Trophoblast cell (in vitro differentiated cells and primary cell): ENCODE results near the gene CEP55.

Source experiments
- DNase-seq, 2 donors: peaks; one replicate each; pipeline ENCODE4 v3.0.0-alpha.2; 2016
- H2AFZ ChIP-seq: 2 replicates; pipeline ENCODE4 v1.6.1; 2013; ENCODE audit warnings: low read length, moderate library complexity, mild to moderate bottlenecking; ENCODE audit not compliant: insufficient read depth, poor library complexity
- H2AK5ac ChIP-seq: 2 replicates; pipeline ENCODE4 v1.6.1; 2013; ENCODE audit warnings: mild to moderate bottlenecking, low read length
- H2BK120ac ChIP-seq: 2 replicates; pipeline ENCODE4 v1.6.1; 2013; ENCODE audit warnings: low read length, mild to moderate bottlenecking, moderate library complexity; ENCODE audit not compliant: insufficient read depth, poor library complexity
- H2BK12ac ChIP-seq: 2 replicates; pipeline ENCODE4 v1.6.1; 2013; ENCODE audit warnings: mild to moderate bottlenecking, low read length, moderate library complexity
- H2BK5ac ChIP-seq: 2 replicates; pipeline ENCODE4 v1.6.1; 2013; ENCODE audit warnings: low read length, low read depth, moderate library complexity, mild to moderate bottlenecking; ENCODE audit not compliant: poor library complexity
- H3K14ac ChIP-seq: 2 replicates; pipeline ENCODE4 v1.6.1; 2013; ENCODE audit warnings: mild to moderate bottlenecking, low read length
- H3K18ac ChIP-seq: 2 replicates; pipeline ENCODE4 v1.6.1; 2013; ENCODE audit warnings: mild to moderate bottlenecking, low read length
- H3K23ac ChIP-seq: 2 replicates; pipeline ENCODE4 v1.6.1; 2013; ENCODE audit warnings: low read length
- H3K27ac ChIP-seq: 2 replicates; pipeline ENCODE4 v1.5.1; 2013; ENCODE audit warnings: low read depth, mild to moderate bottlenecking, inconsistent platforms, low read length, moderate library complexity
- H3K27me3 ChIP-seq: 2 replicates; pipeline ENCODE4 v1.6.1; 2013; ENCODE audit warnings: inconsistent platforms, mild to moderate bottlenecking, low read length, moderate library complexity; ENCODE audit not compliant: insufficient read depth
- H3K36me3 ChIP-seq, 2 experiments: 1 replicate in 1 of 2; 2 replicates in 1 of 2; pipeline ENCODE4 v1.6.1; 2013; ENCODE audit warnings: low read length in 2 of 2, mild to moderate bottlenecking in 2 of 2, moderate library complexity in 1 of 2; ENCODE audit not compliant: insufficient read depth in 2 of 2, control insufficient read depth in 1 of 2
- H3K4ac ChIP-seq: 2 replicates; pipeline ENCODE4 v1.6.1; 2013; ENCODE audit warnings: low read depth, mild to moderate bottlenecking, low read length, moderate library complexity
- H3K4me1 ChIP-seq, 2 experiments: 1 replicate in 1 of 2; 2 replicates in 1 of 2; pipeline ENCODE4 v1.6.1; 2013; ENCODE audit warnings: low read length in 2 of 2, mild to moderate bottlenecking in 2 of 2, moderate library complexity in 1 of 2; ENCODE audit not compliant: insufficient read depth in 2 of 2, control insufficient read depth in 1 of 2
- H3K4me2 ChIP-seq: 2 replicates; pipeline ENCODE4 v1.6.1; 2013; ENCODE audit warnings: inconsistent platforms, mild to moderate bottlenecking, low read length, moderate library complexity
- H3K4me3 ChIP-seq: 2 replicates; pipeline ENCODE4 v1.5.1; 2013; ENCODE audit warnings: mild to moderate bottlenecking, low read depth, low read length, inconsistent platforms
- H3K79me1 ChIP-seq: one replicate; pipeline ENCODE4 v1.6.1; 2013; ENCODE audit warnings: low read length
- H3K79me2 ChIP-seq: 2 replicates; pipeline ENCODE4 v1.6.1; 2013; ENCODE audit warnings: low read length, mild to moderate bottlenecking; ENCODE audit not compliant: control insufficient read depth, insufficient read depth, poor library complexity
- H3K9ac ChIP-seq: 2 replicates; pipeline ENCODE4 v1.6.1; 2013; ENCODE audit warnings: mild to moderate bottlenecking, low read length
- H3K9me3 ChIP-seq: 2 replicates; pipeline ENCODE4 v1.6.1; 2013; ENCODE audit warnings: low read depth, mild to moderate bottlenecking, control low read depth, inconsistent platforms, low read length; ENCODE audit not compliant: insufficient read depth
- H4K12ac ChIP-seq: 2 replicates; pipeline ENCODE4 v1.6.1; 2013; ENCODE audit warnings: low read depth, mild to moderate bottlenecking, low read length, moderate library complexity
- H4K8ac ChIP-seq: 2 replicates; pipeline ENCODE4 v1.6.1; 2013; ENCODE audit warnings: low read depth, mild to moderate bottlenecking, low read length, moderate library complexity
- H4K91ac ChIP-seq: one replicate; pipeline ENCODE4 v1.6.1; 2013; ENCODE audit warnings: low read depth, mild to moderate bottlenecking, low read length, moderate library complexity
- WGBS: extraction: QIAGEN DNeasy Blood & Tissue Kit; methylation state at CpG from one replicate; pipeline ENCODE4 v1.1.7; 2013; ENCODE audit warnings: missing lambda C conversion rate; ENCODE audit not compliant: insufficient read length, insufficient coverage; ENCODE audit errors: extremely low coverage; 5-methylcytosine and 5-hydroxymethylcytosine counted together

Gene CEP55

GRCh38 chr10:93515071-93516005 is 18.9 kb downstream of the CEP55 start:
- no peaks in the 10 kb centered on the region for H3K79me1 ChIP-seq
- H3K4me1 ChIP-seq, result no peaks in the 10 kb centered on the region
- no peak overlapping the region for H2BK12ac ChIP-seq
- no peak overlapping the region for H3K14ac ChIP-seq
- H3K18ac ChIP-seq, result no peak overlapping the region
- no peak overlapping the region for H3K23ac ChIP-seq
- H3K36me3 ChIP-seq, result peaks cover 18 to 27% of the 10 kb centered on the region in 2 experiments
- H4K8ac ChIP-seq, result no peak overlapping the region
- no peak overlapping the region for H2AFZ ChIP-seq
- no peak overlapping the region for H3K4me3 ChIP-seq
- H3K9ac ChIP-seq, result no peak overlapping the region
- no peaks in the 10 kb centered on the region for H3K79me2 ChIP-seq
- no peak overlapping the region for H4K91ac ChIP-seq
- H3K27ac ChIP-seq, result no peak overlapping the region
- no peak overlapping the region for H2BK5ac ChIP-seq
- H3K4ac ChIP-seq, result no peak overlapping the region
- DNase-seq, result peak in 1 of 2 donors; percentile 4
- H2AK5ac ChIP-seq, result no peak overlapping the region
- no peaks in the 10 kb centered on the region for H3K27me3 ChIP-seq
- no peak overlapping the region for H3K4me2 ChIP-seq
- H2BK120ac ChIP-seq, result no peak overlapping the region
- WGBS, result no CpG with 5 or more reads among the region's 8 CpGs
- H4K12ac ChIP-seq, result no peak overlapping the region
- peaks cover 3% of the 10 kb centered on the region for H3K9me3 ChIP-seq

DNA sequence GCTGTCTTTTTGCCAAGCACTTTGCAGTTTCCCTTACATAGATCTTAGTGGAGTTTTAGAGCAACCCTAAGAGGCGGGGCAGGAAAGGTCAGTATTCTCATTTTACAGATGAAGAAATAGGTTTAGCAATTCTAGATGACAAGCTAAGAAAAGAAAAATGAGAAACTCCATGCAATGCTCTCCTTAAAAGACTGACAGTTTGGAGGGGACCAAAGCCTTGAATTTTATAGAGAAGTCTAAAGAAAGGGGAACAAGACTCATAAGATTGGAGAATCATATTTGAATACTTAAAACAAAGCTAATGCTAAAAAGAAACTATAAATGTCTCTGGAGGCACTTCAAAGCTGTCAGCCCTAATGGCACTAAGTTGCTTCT is 19.6 kb downstream of the CEP55 start:
- DNase-seq, result no peak
- Histone ChIP-seq H3K4me2 (no peak overlapping the region), H4K8ac (no peak overlapping the region), H3K4me3 (no peak overlapping the region), H4K91ac (no peak overlapping the region), H3K79me1 (no peaks in the 10 kb centered on the region), H2BK5ac (no peak overlapping the region), H3K4ac (no peak overlapping the region), H3K9me3 (peaks cover 5% of the 10 kb centered on the region), H3K9ac (no peak overlapping the region), H3K79me2 (no peaks in the 10 kb centered on the region), H2BK12ac (no peak overlapping the region), H3K27me3 (no peaks in the 10 kb centered on the region), H3K23ac (no peak overlapping the region), H2BK120ac (no peak overlapping the region), H4K12ac (no peak overlapping the region), H2AK5ac (no peak overlapping the region), H3K36me3 (peaks cover 20 to 30% of the 10 kb centered on the region in 2 experiments), H3K4me1 (no peaks in the 10 kb centered on the region), H3K27ac (no peak overlapping the region), H2AFZ (no peak overlapping the region), H3K14ac (no peak overlapping the region), H3K18ac (no peak overlapping the region)
- no CpG with 5 or more reads among the region's 1 CpG for WGBS

DNA sequence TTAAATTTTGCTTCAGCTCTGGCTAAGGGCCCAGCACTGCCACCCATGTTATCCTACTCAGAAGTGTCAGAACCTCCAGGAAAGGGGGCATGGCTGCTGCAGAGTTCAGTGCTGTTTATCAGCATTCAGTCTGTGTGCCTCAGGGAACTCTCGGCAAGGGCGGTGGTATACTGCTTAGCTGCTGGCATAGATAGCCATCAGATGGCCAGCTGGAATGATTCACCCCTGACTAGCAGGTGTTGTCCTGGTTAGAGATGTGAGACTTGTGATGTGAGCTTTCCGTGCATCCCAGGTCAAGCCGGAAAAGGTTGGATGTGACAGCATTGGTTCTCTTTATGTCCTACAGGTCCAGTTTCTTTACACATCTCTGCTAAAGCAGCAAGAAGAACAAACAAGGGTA is 22.1 kb downstream of the CEP55 start:
- Histone ChIP-seq H3K18ac (no peak overlapping the region), H3K4ac (no peak overlapping the region), H3K27ac (no peak overlapping the region), H3K9ac (peak overlapping the region; percentile 70), H3K14ac (no peak overlapping the region), H4K12ac (no peak overlapping the region), H3K23ac (no peak overlapping the region), H2AFZ (no peak overlapping the region), H3K4me2 (no peak overlapping the region), H3K36me3 (peaks cover 27 to 31% of the 10 kb centered on the region in 2 experiments), H2BK12ac (no peak overlapping the region), H4K8ac (no peak overlapping the region), H2BK120ac (no peak overlapping the region), H3K4me1 (no peaks in the 10 kb centered on the region), H3K9me3 (peaks cover 8% of the 10 kb centered on the region), H3K79me2 (no peaks in the 10 kb centered on the region), H3K79me1 (no peaks in the 10 kb centered on the region), H3K27me3 (no peaks in the 10 kb centered on the region), H2AK5ac (no peak overlapping the region), H4K91ac (no peak overlapping the region), H2BK5ac (no peak overlapping the region), H3K4me3 (no peak overlapping the region)
- WGBS, result no CpG with 5 or more reads among the region's 4 CpGs
- DNase-seq, result peak; percentile 79 to 84

GRCh38 chr10:93535293-93535692 is 38.9 kb downstream of the CEP55 start:
- no peaks in the 10 kb centered on the region for H3K36me3 ChIP-seq
- no peak overlapping the region for H4K91ac ChIP-seq
- no peak overlapping the region for H3K4me2 ChIP-seq
- no CpG with 5 or more reads among the region's 5 CpGs for WGBS
- no peak overlapping the region for H2AK5ac ChIP-seq
- H3K4me1 ChIP-seq, result no peaks in the 10 kb centered on the region
- no peak overlapping the region for H2AFZ ChIP-seq
- no peaks in the 10 kb centered on the region for H3K79me1 ChIP-seq
- no peaks in the 10 kb centered on the region for H3K79me2 ChIP-seq
- no peak overlapping the region for H2BK5ac ChIP-seq
- H3K4me3 ChIP-seq, result no peak overlapping the region
- no peak overlapping the region for H2BK120ac ChIP-seq
- H3K18ac ChIP-seq, result no peak overlapping the region
- H4K12ac ChIP-seq, result no peak overlapping the region
- H3K23ac ChIP-seq, result no peak overlapping the region
- no peaks in the 10 kb centered on the region for H3K9me3 ChIP-seq
- no peak overlapping the region for H3K27ac ChIP-seq
- H3K9ac ChIP-seq, result no peak overlapping the region
- H4K8ac ChIP-seq, result no peak overlapping the region
- H3K14ac ChIP-seq, result no peak overlapping the region
- H3K4ac ChIP-seq, result no peak overlapping the region
- no peaks in the 10 kb centered on the region for H3K27me3 ChIP-seq
- H2BK12ac ChIP-seq, result no peak overlapping the region
- DNase-seq, result no peak
